Measurements from ENCODE around the gene SLC35E4. TPM values are rescaled to one million over a fixed set of nuclear protein-coding genes. Genes with fewer than 3 reads are reported as not detected.

Gene SLC35E4
- polyA plus RNA-seq, 1 experiment = 2.8 TPM

DNA sequence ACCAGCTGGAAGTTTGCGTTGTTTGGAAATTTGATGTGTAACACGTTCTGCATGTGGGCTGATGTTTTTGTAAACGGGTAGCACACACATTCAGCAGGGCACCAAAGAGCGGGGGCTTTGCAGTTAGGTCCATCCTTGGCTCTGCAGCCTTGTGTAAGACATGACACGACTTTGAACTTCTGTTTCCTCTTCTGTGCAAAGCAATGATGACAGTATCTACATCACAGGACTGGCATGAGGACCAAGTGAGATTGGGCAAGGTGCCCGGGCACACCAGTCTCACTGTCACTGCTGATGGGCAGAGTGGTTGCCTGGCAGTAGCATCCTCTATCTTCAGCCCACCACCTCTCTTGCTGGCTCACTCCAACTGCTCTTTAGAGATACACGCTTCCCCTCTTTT lies 25.3 kb upstream of the SLC35E4 start:
- TF ChIP-seq, protein P1, sequence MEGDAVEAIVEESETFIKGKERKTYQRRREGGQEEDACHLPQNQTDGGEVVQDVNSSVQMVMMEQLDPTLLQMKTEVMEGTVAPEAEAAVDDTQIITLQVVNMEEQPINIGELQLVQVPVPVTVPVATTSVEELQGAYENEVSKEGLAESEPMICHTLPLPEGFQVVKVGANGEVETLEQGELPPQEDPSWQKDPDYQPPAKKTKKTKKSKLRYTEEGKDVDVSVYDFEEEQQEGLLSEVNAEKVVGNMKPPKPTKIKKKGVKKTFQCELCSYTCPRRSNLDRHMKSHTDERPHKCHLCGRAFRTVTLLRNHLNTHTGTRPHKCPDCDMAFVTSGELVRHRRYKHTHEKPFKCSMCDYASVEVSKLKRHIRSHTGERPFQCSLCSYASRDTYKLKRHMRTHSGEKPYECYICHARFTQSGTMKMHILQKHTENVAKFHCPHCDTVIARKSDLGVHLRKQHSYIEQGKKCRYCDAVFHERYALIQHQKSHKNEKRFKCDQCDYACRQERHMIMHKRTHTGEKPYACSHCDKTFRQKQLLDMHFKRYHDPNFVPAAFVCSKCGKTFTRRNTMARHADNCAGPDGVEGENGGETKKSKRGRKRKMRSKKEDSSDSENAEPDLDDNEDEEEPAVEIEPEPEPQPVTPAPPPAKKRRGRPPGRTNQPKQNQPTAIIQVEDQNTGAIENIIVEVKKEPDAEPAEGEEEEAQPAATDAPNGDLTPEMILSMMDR (IDR thresholded peaks at IDR 0.05; ENCODE audit: low read depth, low read length) = no peak
- H3K27me3 ChIP-seq (ENCODE audit: control insufficient read depth, insufficient read depth, low read length) = no peaks in the 10 kb centered on the region
- H3K27ac ChIP-seq (ENCODE audit: low read depth, low read length) = no peak overlapping the region
- CTCF ChIA-PET = interaction anchor here (0.8 to 4.9 kb wide), 2 partner anchors 24 to 310 kb away, joined by 3 to 42 read pairs; no protein-coding TSS in a partner anchor
- no peak for DNase-seq (ENCODE audit: low read depth, low spot score)
- no peak overlapping the region for H3K4me3 ChIP-seq (ENCODE audit: low read depth, low read length)
- no peaks in the 10 kb centered on the region for H3K9me3 ChIP-seq (ENCODE audit: control insufficient read depth, insufficient read depth, low read length)
- POLR2A ChIA-PET = no interaction called here

- H3K27me3 ChIP-seq (ENCODE audit: control insufficient read depth, insufficient read depth, low read length) = no peaks in the 10 kb centered on the region
- DNase-seq (ENCODE audit: low read depth, low spot score) = no peak
- no peak overlapping the region for H3K4me3 ChIP-seq (ENCODE audit: low read depth, low read length)
- CTCF ChIA-PET = no interaction called here
- no peak overlapping the region for H3K27ac ChIP-seq (ENCODE audit: low read depth, low read length)
- POLR2A ChIA-PET = no interaction called here
- no peaks in the 10 kb centered on the region for H3K9me3 ChIP-seq (ENCODE audit: control insufficient read depth, insufficient read depth, low read length)
- TF ChIP-seq, protein P1 (IDR thresholded peaks at IDR 0.05; ENCODE audit: low read depth, low read length) = no peak
These were observed 24.4 kb upstream of the SLC35E4 start for GRCh38 chr22:30611197-30611596.

DNA sequence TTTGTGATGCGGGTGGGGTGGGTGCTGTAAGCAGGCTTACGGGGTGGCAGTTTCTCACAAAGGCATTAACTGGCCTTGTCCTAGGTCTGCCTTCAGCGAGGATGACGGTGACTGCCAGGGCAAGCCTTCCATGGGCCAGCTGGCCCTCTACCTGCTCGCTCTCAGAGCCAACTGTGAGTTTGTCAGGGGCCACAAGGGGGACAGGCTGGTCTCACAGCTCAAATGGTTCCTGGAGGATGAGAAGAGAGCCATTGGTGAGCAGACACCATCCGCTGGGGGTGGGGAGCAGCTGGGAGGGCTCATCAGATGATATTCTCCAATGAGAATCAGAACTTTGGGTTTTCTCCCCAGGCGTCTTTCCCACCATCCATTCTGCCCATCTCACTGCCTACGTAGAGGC lies 22.8 kb upstream of the SLC35E4 start:
- no peaks in the 10 kb centered on the region for H3K9me3 ChIP-seq (ENCODE audit: control insufficient read depth, insufficient read depth, low read length)
- ChIA-PET POLR2A (no interaction called here), CTCF (interaction anchor here (0.6 to 0.9 kb wide), 3 partner anchors 21 to 307 kb away, joined by 3 read pairs; no protein-coding TSS in a partner anchor)
- no peak overlapping the region for H3K27ac ChIP-seq (ENCODE audit: low read depth, low read length)
- no peak overlapping the region for H3K4me3 ChIP-seq (ENCODE audit: low read depth, low read length)
- H3K27me3 ChIP-seq (ENCODE audit: control insufficient read depth, insufficient read depth, low read length) = no peaks in the 10 kb centered on the region
- TF ChIP-seq, protein P1 (IDR thresholded peaks at IDR 0.05; ENCODE audit: low read depth, low read length) = no peak
- no peak for DNase-seq (ENCODE audit: low read depth, low spot score)

DNA sequence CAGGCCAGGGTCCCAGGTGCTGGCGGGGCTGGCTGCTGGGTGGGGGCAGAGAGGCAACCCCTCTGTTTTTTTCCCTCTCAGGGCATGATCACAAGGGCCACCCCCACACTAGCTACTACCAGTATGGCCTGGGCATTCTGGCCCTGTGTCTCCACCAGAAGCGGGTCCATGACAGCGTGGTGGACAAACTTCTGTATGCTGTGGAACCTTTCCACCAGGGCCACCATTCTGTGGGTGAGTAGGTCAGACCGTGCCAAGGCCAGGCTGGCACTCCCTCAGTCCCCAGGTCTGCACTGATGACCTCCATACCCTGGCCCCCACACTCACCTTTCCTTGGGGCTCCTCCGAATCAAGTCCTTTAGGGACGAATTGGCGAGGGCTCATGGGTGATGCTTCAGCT lies 21.3 kb upstream of the SLC35E4 start:
- POLR2A ChIA-PET = no interaction called here
- TF ChIP-seq, protein P1 (IDR thresholded peaks at IDR 0.05; ENCODE audit: low read depth, low read length) = no peak
- Histone ChIP-seq H3K27me3 (ENCODE audit: control insufficient read depth, insufficient read depth, low read length) (no peaks in the 10 kb centered on the region), H3K4me3 (ENCODE audit: low read depth, low read length) (no peak overlapping the region), H3K9me3 (ENCODE audit: control insufficient read depth, insufficient read depth, low read length) (no peaks in the 10 kb centered on the region), H3K27ac (ENCODE audit: low read depth, low read length) (no peak overlapping the region)
- CTCF ChIA-PET = no interaction called here
- no peak for DNase-seq (ENCODE audit: low read depth, low spot score)

- Histone ChIP-seq H3K27ac (ENCODE audit: low read depth, low read length) (no peak overlapping the region), H3K4me3 (ENCODE audit: low read depth, low read length) (no peak overlapping the region), H3K27me3 (ENCODE audit: control insufficient read depth, insufficient read depth, low read length) (no peaks in the 10 kb centered on the region), H3K9me3 (ENCODE audit: control insufficient read depth, insufficient read depth, low read length) (no peaks in the 10 kb centered on the region)
- no peak for DNase-seq (ENCODE audit: low read depth, low spot score)
- POLR2A ChIA-PET = no interaction called here
- TF ChIP-seq, protein P1 (IDR thresholded peaks at IDR 0.05; ENCODE audit: low read depth, low read length) = no peak
- CTCF ChIA-PET = interaction anchor here (1.0 kb wide), 1 partner anchor 20 kb away, joined by 4 read pairs; no protein-coding TSS in a partner anchor
These were observed 20.7 kb upstream of the SLC35E4 start for GRCh38 chr22:30614879-30615278.
